Esophagus squamous epithelium (tissue), 4 donors: ENCODE results near the gene HIPK2.

Experiments
- CTCF ChIP-seq, 6 experiments: fragments of 450-650 bp in 4 of 6; fragments of 200-600 bp in 2 of 6; sonication (generic) in 2 of 6; IDR thresholded peaks; one replicate each; pipeline ENCODE4 v1.5.1; 2016 to 2019; ENCODE audit warnings: antibody characterized with exemption in 6 of 6, mild to moderate bottlenecking in 4 of 6, moderate library complexity in 4 of 6
- POLR2A ChIP-seq, 4 donors: fragments of 450-650 bp; IDR thresholded peaks; one replicate each; pipeline ENCODE4 v1.6.1; 2017; ENCODE audit warnings: antibody characterized with exemption in 4 of 4, mild to moderate bottlenecking in 4 of 4, moderate library complexity in 3 of 4

DNA sequence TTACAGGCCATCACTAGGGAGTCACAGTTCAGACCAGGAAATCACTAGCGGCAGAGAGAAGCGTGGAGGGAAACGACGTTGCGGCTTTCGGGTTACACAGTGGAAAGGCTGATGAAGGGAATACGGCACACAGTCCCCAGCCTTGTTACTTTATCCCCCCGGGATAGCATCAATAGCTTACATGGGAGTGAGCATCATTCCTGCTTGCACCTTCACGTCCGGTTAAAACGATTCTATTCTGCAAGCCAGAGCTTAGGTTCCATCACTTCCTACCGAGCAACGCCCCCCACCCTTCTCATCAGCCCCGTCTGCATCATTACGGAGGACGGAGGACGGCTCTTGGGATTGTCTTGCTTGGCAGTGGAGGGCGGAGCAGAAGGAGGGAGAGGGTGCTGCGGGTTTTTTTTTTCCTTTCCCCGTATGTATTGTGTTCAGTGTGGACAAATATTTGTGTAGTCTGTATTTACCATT lies 129.4 kb downstream of the HIPK2 start:
- TF ChIP-seq POLR2A (IDR thresholded peaks at IDR 0.05) (no peak), CTCF (IDR thresholded peaks at IDR 0.05) (no peak)
